H1 (cell line): ENCODE measurements around the gene TPM1. TPM values are rescaled to one million over a fixed set of nuclear protein-coding genes. Genes with fewer than 3 reads are reported as not detected.

ENCODE experiments used
- CTCF ChIA-PET: fragments of 300-600 bp; sonication (Branson Sonifier 250); formaldehyde crosslinking; loops from one replicate; lab custom pipeline; 2021; ENCODE audit not compliant: partially characterized antibody; lab: Charles Lee
- POLR2A ChIA-PET: fragments of 300-600 bp; sonication (Branson Sonifier 250); formaldehyde crosslinking; loops from one replicate; lab custom pipeline; 2021; ENCODE audit warnings: inconsistent platforms; ENCODE audit not compliant: partially characterized antibody; lab: Charles Lee
- DNase-seq, 2 experiments: peaks; one replicate each; pipeline versions ENCODE4 v3.0.0 to v3.0.0-alpha.2; 2010 to 2022; ENCODE audit warnings: low spot score in 2 of 2, low read depth in 1 of 2, mixed read lengths in 1 of 2
- FAIRE-seq: peaks from 2 replicates; lab custom pipeline; 2011; peaks lifted over from hg19 to GRCh38; lab: Jason Lieb, UNC
- H2AFZ ChIP-seq: 2 replicates; pipeline ENCODE4 v1.8.1; 2012; ENCODE audit warnings: low read length, inconsistent platforms
- H2AK5ac ChIP-seq: 2 replicates; pipeline ENCODE4 v1.6.1; 2013; ENCODE audit warnings: low read depth, low read length
- H2BK120ac ChIP-seq: replicated peaks from 2 replicates; pipeline ENCODE3; 2013; ENCODE audit warnings: low read depth, low read length, inconsistent platforms
- H2BK12ac ChIP-seq: 2 replicates; pipeline ENCODE4 v1.6.1; 2013; ENCODE audit warnings: low read depth, low read length
- H2BK15ac ChIP-seq: 2 replicates; pipeline ENCODE4 v1.6.1; 2013; ENCODE audit warnings: low read length
- H2BK20ac ChIP-seq: 2 replicates; pipeline ENCODE4 v1.6.1; 2013; ENCODE audit warnings: low read length
- H2BK5ac ChIP-seq: 2 replicates; pipeline ENCODE4 v1.6.1; 2013; ENCODE audit warnings: low read depth, low read length
- H3K14ac ChIP-seq: 2 replicates; pipeline ENCODE4 v1.6.1; 2013; ENCODE audit warnings: inconsistent platforms; ENCODE audit not compliant: insufficient read length
- H3K18ac ChIP-seq: 2 replicates; pipeline ENCODE4 v1.6.1; 2013; ENCODE audit warnings: low read length; ENCODE audit errors: extremely low read depth
- H3K23ac ChIP-seq: 2 replicates; pipeline ENCODE4 v1.6.1; 2013; ENCODE audit warnings: inconsistent platforms; ENCODE audit not compliant: insufficient read length
- H3K23me2 ChIP-seq: 2 replicates; pipeline ENCODE4 v1.6.1; 2013; ENCODE audit warnings: low read depth, low read length
- H3K27ac ChIP-seq: 2 replicates; pipeline ENCODE4 v1.6.1; 2011; ENCODE audit warnings: low read depth, low read length, inconsistent platforms
- H3K27me3 ChIP-seq, 4 experiments: replicated peaks in 1 of 4; 1 replicate in 1 of 4; 2 replicates in 3 of 4; pipeline versions ENCODE4 v1.6.1 to v1.8.1; 2011 to 2013; ENCODE audit warnings: low read length in 3 of 4, mild to moderate bottlenecking in 3 of 4, inconsistent platforms in 2 of 4, mixed read lengths in 2 of 4, moderate library complexity in 1 of 4; ENCODE audit not compliant: control insufficient read depth in 3 of 4, insufficient read depth in 3 of 4; ENCODE audit errors: extremely low read depth in 1 of 4
- H3K36me3 ChIP-seq, 4 experiments: 2 replicates each; pipeline versions ENCODE4 v1.6.1 to v1.8.1; 2011 to 2013; ENCODE audit warnings: mild to moderate bottlenecking in 4 of 4, low read length in 3 of 4, moderate library complexity in 2 of 4, control low read depth in 1 of 4, inconsistent platforms in 1 of 4; ENCODE audit not compliant: insufficient read depth in 4 of 4, control insufficient read depth in 2 of 4
- H3K4ac ChIP-seq: replicated peaks from 2 replicates; pipeline ENCODE3; 2013; ENCODE audit warnings: low read length, low read depth, mixed read lengths, inconsistent platforms; ENCODE audit not compliant: insufficient read length
- H3K4me1 ChIP-seq, 4 experiments: replicated peaks in 1 of 4; 1 replicate in 1 of 4; 2 replicates in 3 of 4; pipeline versions ENCODE4 v1.6.1 to v1.8.1; 2011 to 2013; ENCODE audit warnings: low read length in 3 of 4, inconsistent platforms in 2 of 4, mixed read lengths in 1 of 4; ENCODE audit not compliant: insufficient read depth in 4 of 4, control insufficient read depth in 3 of 4
- H3K4me2 ChIP-seq, 2 experiments: 2 replicates each; pipeline versions ENCODE4 v1.6.1 to v1.8.1; 2011 to 2013; ENCODE audit warnings: low read depth in 2 of 2, low read length in 2 of 2, control low read depth in 1 of 2, inconsistent platforms in 1 of 2, mild to moderate bottlenecking in 1 of 2; ENCODE audit not compliant: insufficient read depth in 1 of 2
- H3K4me3 ChIP-seq, 4 experiments: fragments of 200-600, 300-600 bp in 1 of 4; sonication (generic), shearing (Covaris generic), sonication (Bioruptor Twin) in 1 of 4; 2 replicates each; pipeline versions ENCODE4 v1.5.1 to v1.8.1; 2011 to 2016; ENCODE audit warnings: low read length in 4 of 4, low read depth in 3 of 4, control low read depth in 2 of 4, inconsistent platforms in 2 of 4, mild to moderate bottlenecking in 2 of 4, mixed read lengths in 1 of 4, moderate library complexity in 1 of 4; ENCODE audit not compliant: insufficient read depth in 2 of 4; ENCODE audit errors: extremely low read depth in 1 of 4
- H3K56ac ChIP-seq: replicated peaks from 2 replicates; pipeline ENCODE3; 2013; ENCODE audit warnings: low read depth, mild to moderate bottlenecking, mixed read lengths, low read length, inconsistent platforms; ENCODE audit not compliant: insufficient read length
- H3K79me1 ChIP-seq: 2 replicates; pipeline ENCODE4 v1.6.1; 2013; ENCODE audit warnings: low read depth, low read length, control low read depth
- H3K79me2 ChIP-seq, 2 experiments: 2 replicates each; pipeline versions ENCODE4 v1.6.1 to v1.8.1; 2012 to 2013; ENCODE audit warnings: low read length in 2 of 2, mild to moderate bottlenecking in 2 of 2, inconsistent platforms in 1 of 2; ENCODE audit not compliant: insufficient read depth in 2 of 2, control insufficient read depth in 1 of 2
- H3K9ac ChIP-seq, 4 experiments: replicated peaks in 1 of 4; 1 replicate in 1 of 4; 2 replicates in 3 of 4; pipeline versions ENCODE4 v1.6.1 to v1.8.1; 2011 to 2013; ENCODE audit warnings: low read depth in 3 of 4, low read length in 3 of 4, control low read depth in 2 of 4, mild to moderate bottlenecking in 2 of 4, moderate library complexity in 2 of 4, inconsistent platforms in 1 of 4; ENCODE audit errors: extremely low read depth in 1 of 4
- H3K9me3 ChIP-seq, 2 experiments: 2 replicates each; pipeline versions ENCODE4 v1.6.1 to v1.8.1; 2012 to 2013; ENCODE audit warnings: mild to moderate bottlenecking in 2 of 2, moderate library complexity in 2 of 2, control low read depth in 1 of 2, inconsistent platforms in 1 of 2, low read depth in 1 of 2, low read length in 1 of 2, mixed read lengths in 1 of 2; ENCODE audit not compliant: insufficient read depth in 2 of 2
- H4K20me1 ChIP-seq, 2 experiments: replicated peaks in 1 of 2; 2 replicates each; pipeline versions ENCODE3 to v1.8.1; 2011 to 2013; ENCODE audit warnings: inconsistent platforms in 2 of 2, low read length in 2 of 2, mild to moderate bottlenecking in 1 of 2; ENCODE audit not compliant: insufficient read depth in 2 of 2, control insufficient read depth in 1 of 2
- H4K5ac ChIP-seq: 2 replicates; pipeline ENCODE4 v1.6.1; 2013; ENCODE audit warnings: low read length, low read depth, mixed read lengths, inconsistent platforms; ENCODE audit not compliant: insufficient read length
- H4K8ac ChIP-seq: 2 replicates; pipeline ENCODE4 v1.8.0; 2013; ENCODE audit warnings: mild to moderate bottlenecking, moderate library complexity, low read length, inconsistent platforms; ENCODE audit not compliant: insufficient read depth; ENCODE audit errors: extremely low read depth
- H4K91ac ChIP-seq: replicated peaks from 2 replicates; pipeline ENCODE3; 2013; ENCODE audit warnings: low read length, mixed read lengths, inconsistent platforms; ENCODE audit not compliant: insufficient read length
- ASH2L ChIP-seq: fragments of 200-600, 300-600 bp; sonication (generic); IDR thresholded peaks from one replicate; pipeline ENCODE4 v1.7.1; 2017; ENCODE audit warnings: low read length
- BACH1 ChIP-seq: IDR thresholded peaks from 2 replicates; pipeline ENCODE4 v1.6.1; 2012; ENCODE audit warnings: low read length, improper control_type of control experiment
- SAP30 ChIP-seq: fragments of 300-600 bp; sonication (generic); IDR thresholded peaks from 2 replicates; pipeline ENCODE4 v1.7.1; 2012; ENCODE audit warnings: low read length, moderate library complexity, mild to moderate bottlenecking, inconsistent platforms; ENCODE audit not compliant: insufficient read depth, insufficient replicate concordance
- SP4 ChIP-seq: IDR thresholded peaks from 2 replicates; pipeline ENCODE4 v1.6.1; 2012; ENCODE audit warnings: low read length, inconsistent platforms
- WGBS, 2 experiments: shearing (Covaris generic) in 1 of 2; methylation state at CpG; one replicate each; pipeline versions ENCODE4 v1.1.6 to v1.1.7; 2013 to 2015; ENCODE audit warnings: low lambda C conversion rate in 2 of 2, mixed read lengths in 2 of 2, inconsistent platforms in 1 of 2, low coverage in 1 of 2, missing lambda C conversion rate in 1 of 2; ENCODE audit not compliant: insufficient replicate concordance in 2 of 2, insufficient coverage in 1 of 2, insufficient read length in 1 of 2; ENCODE audit errors: extremely low coverage in 1 of 2, missing lambda C conversion rate in 1 of 2; 5-methylcytosine and 5-hydroxymethylcytosine counted together
- polyA plus RNA-seq, 7 experiments: library from polyadenylated mRNA; depleted of rRNA in 3 of 7; stranded (reverse) in 5 of 7; unstranded in 2 of 7; fragments of >200 nt in 5 of 7; fragments of 200-250 nt in 2 of 7; gene quantifications; 1 replicate in 5 of 7; 2 replicates in 1 of 7; 4 replicates in 1 of 7; pipeline versions ENCODE4 v1.2.1 to v1.2.3, GENCODE V29; 2011 to 2013; ENCODE audit warnings: missing spikeins in 2 of 7, mixed read lengths in 2 of 7
- total RNA-seq: library from RNA; stranded (reverse); fragmentation: NEBNext Ultra II Directional; extraction: Animal tissue kit (Norgen Biotek cat#: 25700); gene quantifications from 2 replicates; pipeline ENCODE4 v1.2.1, GENCODE V29; 2021
- TF ChIP-seq, protein P1 (sequence below), 3 experiments: IDR thresholded peaks; 1 replicate in 2 of 3; 2 replicates in 1 of 3; pipeline versions ENCODE4 v1.5.1 to v1.6.1; 2011; ENCODE audit warnings: low read length in 3 of 3, mild to moderate bottlenecking in 3 of 3, inconsistent platforms in 2 of 3, low read depth in 1 of 3, moderate library complexity in 1 of 3; ENCODE audit not compliant: insufficient read depth in 1 of 3; ENCODE audit errors: control extremely low read depth in 1 of 3
- TF ChIP-seq, protein P2 (sequence below): IDR thresholded peaks from 2 replicates; pipeline ENCODE4 v1.6.1; 2012; ENCODE audit warnings: inconsistent platforms

Gene TPM1
- total and polyA plus RNA-seq, 2 of the 8 experiments (the other 6 are each of a cell fraction or from before 2014, with no cell fraction given) = 258 to 579 TPM

DNA sequence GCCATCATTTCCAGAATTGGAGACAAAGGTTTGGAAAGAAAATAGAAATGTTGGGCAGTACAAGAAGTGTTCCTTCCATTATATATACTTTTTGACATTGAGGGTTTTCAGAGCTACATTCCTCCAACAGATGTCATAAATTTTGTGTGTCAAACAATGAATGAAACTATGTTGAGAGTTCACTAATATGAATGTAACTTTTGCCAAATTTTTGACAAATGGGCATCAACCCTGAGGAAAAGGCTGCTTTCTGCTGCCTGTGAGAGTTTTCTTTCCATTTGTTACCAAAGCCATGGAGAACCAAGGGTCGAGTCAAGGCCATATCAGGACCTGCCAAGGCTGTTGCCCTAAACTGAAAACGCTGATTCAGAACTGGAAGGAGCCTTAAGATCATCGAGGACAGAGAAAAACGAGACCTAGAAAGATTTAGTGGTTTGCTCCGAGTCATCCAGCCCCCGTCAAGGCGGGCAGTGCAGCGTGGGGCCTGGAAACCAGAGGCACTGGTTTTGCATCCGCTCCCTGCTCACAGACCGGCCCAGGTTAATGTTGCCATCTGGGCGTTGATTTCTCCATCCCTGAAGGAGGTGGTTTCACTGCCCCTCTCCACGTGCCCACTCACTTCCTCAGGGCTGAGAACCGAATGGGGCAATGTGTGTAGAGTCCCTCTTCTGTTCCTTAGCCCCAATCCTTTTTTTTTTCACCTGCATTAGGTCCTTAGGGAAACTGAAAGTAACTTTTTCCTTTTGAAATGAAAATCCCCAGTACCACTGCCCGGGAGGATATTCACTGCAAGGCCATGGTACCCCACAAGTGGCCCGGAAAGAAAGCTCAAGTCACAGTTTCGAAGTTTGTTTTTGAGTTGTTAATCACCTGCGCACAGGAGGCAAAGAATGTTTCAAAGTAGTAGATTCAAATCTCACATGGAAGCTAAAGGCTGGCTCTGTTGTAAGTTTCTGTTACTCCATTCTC lies 32.8 kb downstream of the TPM1 start:
- Histone ChIP-seq H4K5ac (peak overlapping the region; percentile 81), H3K79me1 (no peaks in the 10 kb centered on the region), H3K9me3 (no peaks in the 10 kb centered on the region), H3K4me2 (peak overlapping the region; percentile 56 to 61), H4K8ac (no peak overlapping the region), H3K36me3 (peaks cover 0 to 18% (median 11%) of the 10 kb centered on the region in 4 experiments; a peak in 6 of 8 replicates), H3K56ac (peak overlapping the region; percentile 32), H2BK20ac (peak overlapping the region; percentile 99; the same call in 1 of the 2 replicates), H3K23ac (no peak overlapping the region), H3K4ac (peak overlapping the region; percentile 86), H3K4me3 (peak overlapping the region in 1 of 4 experiments; percentile 36; a peak in 2 of 8 replicates), H2BK5ac (peak overlapping the region; percentile 93), H2AK5ac (peak overlapping the region; percentile 88), H4K20me1 (no peaks in the 10 kb centered on the region), H4K91ac (peak overlapping the region; percentile 98), H3K23me2 (no peaks in the 10 kb centered on the region), H3K27me3 (no peaks in the 10 kb centered on the region), H2BK120ac (peak overlapping the region; percentile 78), H2AFZ (peak overlapping the region; percentile 26; the same call in 1 of the 2 replicates), H3K4me1 (peaks cover 15 to 27% (median 20%) of the 10 kb centered on the region in 4 experiments), H2BK12ac (peak overlapping the region; percentile 98), H3K27ac (peak overlapping the region; percentile 76), H3K9ac (no peak overlapping the region), H3K18ac (peak overlapping the region; percentile 88), H3K14ac (no peak overlapping the region), H3K79me2 (no peaks in the 10 kb centered on the region), H2BK15ac (peak overlapping the region; percentile 68; the same call in 1 of the 2 replicates)
- DNase-seq (no peak), FAIRE-seq (no peak)
- CTCF ChIA-PET = interaction anchor here (0.7 to 1.9 kb wide), 5 partner anchors 11 to 459 kb away, joined by 3 to 6 read pairs (median 3); no protein-coding TSS in a partner anchor
- POLR2A ChIA-PET = interaction anchor here (0.6 to 18.9 kb wide), 5 partner anchors 13 to 361 kb away, joined by 3 to 635 read pairs (median 3); partner anchors contain the start of gene TPM1
- 45% methylated on average over 17 of the region's 17 CpGs; no CpG with 5 or more reads in 1 of the 2 experiments for WGBS, 2 experiments
- TF ChIP-seq SP4 (no peak), BACH1 (peak; percentile 59; the same call in 1 of the 2 replicates), SAP30 (no peak), ASH2L (no peak)
- TF ChIP-seq, protein P1, sequence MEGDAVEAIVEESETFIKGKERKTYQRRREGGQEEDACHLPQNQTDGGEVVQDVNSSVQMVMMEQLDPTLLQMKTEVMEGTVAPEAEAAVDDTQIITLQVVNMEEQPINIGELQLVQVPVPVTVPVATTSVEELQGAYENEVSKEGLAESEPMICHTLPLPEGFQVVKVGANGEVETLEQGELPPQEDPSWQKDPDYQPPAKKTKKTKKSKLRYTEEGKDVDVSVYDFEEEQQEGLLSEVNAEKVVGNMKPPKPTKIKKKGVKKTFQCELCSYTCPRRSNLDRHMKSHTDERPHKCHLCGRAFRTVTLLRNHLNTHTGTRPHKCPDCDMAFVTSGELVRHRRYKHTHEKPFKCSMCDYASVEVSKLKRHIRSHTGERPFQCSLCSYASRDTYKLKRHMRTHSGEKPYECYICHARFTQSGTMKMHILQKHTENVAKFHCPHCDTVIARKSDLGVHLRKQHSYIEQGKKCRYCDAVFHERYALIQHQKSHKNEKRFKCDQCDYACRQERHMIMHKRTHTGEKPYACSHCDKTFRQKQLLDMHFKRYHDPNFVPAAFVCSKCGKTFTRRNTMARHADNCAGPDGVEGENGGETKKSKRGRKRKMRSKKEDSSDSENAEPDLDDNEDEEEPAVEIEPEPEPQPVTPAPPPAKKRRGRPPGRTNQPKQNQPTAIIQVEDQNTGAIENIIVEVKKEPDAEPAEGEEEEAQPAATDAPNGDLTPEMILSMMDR (IDR thresholded peaks at IDR 0.05; ENCODE audit: control extremely low read depth in 1 of 3, insufficient read depth in 1 of 3, low read depth in 1 of 3, low read length in 3 of 3) = no peak
- TF ChIP-seq, protein P2, sequence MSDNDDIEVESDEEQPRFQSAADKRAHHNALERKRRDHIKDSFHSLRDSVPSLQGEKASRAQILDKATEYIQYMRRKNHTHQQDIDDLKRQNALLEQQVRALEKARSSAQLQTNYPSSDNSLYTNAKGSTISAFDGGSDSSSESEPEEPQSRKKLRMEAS = peak; percentile 76
